Prostate gland (tissue), 2 donors: ENCODE measurements around the gene SCARB1. TPM values are rescaled to one million over a fixed set of nuclear protein-coding genes. Genes with fewer than 3 reads are reported as not detected.
A peak's percentile ranks its signal among the peaks of the same experiment; 100 is the strongest.

Source experiments
- DNase-seq: peaks from one replicate; pipeline ENCODE4 v3.0.0-alpha.2; 2019; ENCODE audit warnings: low spot score
- H3K27ac ChIP-seq, 2 donors: fragments of 200-600 bp; sonication (generic); 2 replicates each; pipeline ENCODE4 v1.5.1; 2017 to 2019
- H3K27me3 ChIP-seq: fragments of 200-600 bp; sonication (generic); replicated peaks from 2 replicates; pipeline ENCODE4 v1.5.1; 2019; ENCODE audit not compliant: insufficient read depth
- H3K36me3 ChIP-seq, 2 donors: fragments of 200-600 bp; sonication (generic); 1 replicate in 1 of 2; 2 replicates in 1 of 2; pipeline versions ENCODE4 v1.5.1 to v1.8.1; 2017 to 2019
- H3K4me1 ChIP-seq: fragments of 200-600 bp; sonication (generic); replicated peaks from 2 replicates; pipeline ENCODE4 v1.5.1; 2019
- H3K4me3 ChIP-seq, 2 donors: fragments of 200-600 bp; sonication (generic); 2 replicates each; pipeline ENCODE4 v1.5.1; 2017 to 2019
- H3K9me3 ChIP-seq: fragments of 200-600 bp; sonication (generic); 2 replicates; pipeline ENCODE4 v1.5.1; 2017
- POLR2A ChIP-seq: fragments of 450-650 bp; IDR thresholded peaks from one replicate; pipeline ENCODE4 v1.6.1; 2016; ENCODE audit warnings: antibody characterized with exemption, mild to moderate bottlenecking
- POLR2AphosphoS5 ChIP-seq: sonication (generic); formaldehyde crosslinking; IDR thresholded peaks from one replicate; pipeline ENCODE4 v1.6.1; 2017; ENCODE audit warnings: antibody characterized with exemption
- WGBS: methylation state at CpG from one replicate; pipeline ENCODE4 v1.1.5; 2018; 5-methylcytosine and 5-hydroxymethylcytosine counted together
- intact Hi-C: fragments of 100-400 bp; cut with DNase I; formaldehyde crosslinking; loops from one replicate; pipeline ENCODE4 v1.14.2; 2022
- total RNA-seq, 2 donors: library from RNA; depleted of rRNA; stranded (reverse); fragments of >200 nt; gene quantifications; one replicate each; pipeline ENCODE4 v1.1.0, GENCODE V29; 2016
- TF ChIP-seq, protein P1 (sequence below), 4 experiments: fragments of 200-600 bp in 2 of 4; fragments of 450-650 bp in 2 of 4; sonication (generic) in 2 of 4; IDR thresholded peaks; 1 replicate in 3 of 4; 2 replicates in 1 of 4; pipeline ENCODE4 v1.5.1; 2016 to 2019; ENCODE audit warnings: antibody characterized with exemption in 4 of 4, mild to moderate bottlenecking in 2 of 4, moderate library complexity in 2 of 4

SCARB1 gene
- total RNA-seq, 2 donors from 2014 or later, result 28.0 to 44.4 TPM

- 21% methylated on average over 5 of the region's 5 CpGs for WGBS
- Histone ChIP-seq H3K4me1 (peaks cover 12% of the 10 kb centered on the region), H3K27ac (peak overlapping the region; percentile 78 to 88), H3K27me3 (no peaks in the 10 kb centered on the region), H3K9me3 (no peaks in the 10 kb centered on the region), H3K4me3 (no peak overlapping the region), H3K36me3 (no peaks in the 10 kb centered on the region)
- TF ChIP-seq, protein P1, sequence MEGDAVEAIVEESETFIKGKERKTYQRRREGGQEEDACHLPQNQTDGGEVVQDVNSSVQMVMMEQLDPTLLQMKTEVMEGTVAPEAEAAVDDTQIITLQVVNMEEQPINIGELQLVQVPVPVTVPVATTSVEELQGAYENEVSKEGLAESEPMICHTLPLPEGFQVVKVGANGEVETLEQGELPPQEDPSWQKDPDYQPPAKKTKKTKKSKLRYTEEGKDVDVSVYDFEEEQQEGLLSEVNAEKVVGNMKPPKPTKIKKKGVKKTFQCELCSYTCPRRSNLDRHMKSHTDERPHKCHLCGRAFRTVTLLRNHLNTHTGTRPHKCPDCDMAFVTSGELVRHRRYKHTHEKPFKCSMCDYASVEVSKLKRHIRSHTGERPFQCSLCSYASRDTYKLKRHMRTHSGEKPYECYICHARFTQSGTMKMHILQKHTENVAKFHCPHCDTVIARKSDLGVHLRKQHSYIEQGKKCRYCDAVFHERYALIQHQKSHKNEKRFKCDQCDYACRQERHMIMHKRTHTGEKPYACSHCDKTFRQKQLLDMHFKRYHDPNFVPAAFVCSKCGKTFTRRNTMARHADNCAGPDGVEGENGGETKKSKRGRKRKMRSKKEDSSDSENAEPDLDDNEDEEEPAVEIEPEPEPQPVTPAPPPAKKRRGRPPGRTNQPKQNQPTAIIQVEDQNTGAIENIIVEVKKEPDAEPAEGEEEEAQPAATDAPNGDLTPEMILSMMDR (IDR thresholded peaks at IDR 0.05), result no peak
- no peak for TF ChIP-seq POLR2A
- TF ChIP-seq POLR2AphosphoS5, result no peak
- intact Hi-C loops, result loop anchor here (10.0 kb wide), 1 partner anchor 231 kb away; no protein-coding TSS in a partner anchor
- DNase-seq, result no peak
Observed at GRCh38 chr12:124745465-124745890, 118.2 kb downstream of the SCARB1 start.

- no peaks in the 10 kb centered on the region for H3K36me3 ChIP-seq
- H3K4me3 ChIP-seq, result no peak overlapping the region
- intact Hi-C loops, result loop anchor here (10.0 kb wide), 1 partner anchor 230 kb away; no protein-coding TSS in a partner anchor
- H3K4me1 ChIP-seq, result peaks cover 12% of the 10 kb centered on the region
- peak overlapping the region; percentile 78 to 88 for H3K27ac ChIP-seq
- DNase-seq, result no peak
- 92% methylated on average over 15 of the region's 15 CpGs for WGBS
- H3K9me3 ChIP-seq, result no peaks in the 10 kb centered on the region
- no peak for TF ChIP-seq POLR2A
- no peak for TF ChIP-seq POLR2AphosphoS5
- TF ChIP-seq, protein P1 (IDR thresholded peaks at IDR 0.05), result no peak
- H3K27me3 ChIP-seq, result no peaks in the 10 kb centered on the region
Observed at GRCh38 chr12:124744659-124745464, 118.8 kb downstream of the SCARB1 start.

DNA sequence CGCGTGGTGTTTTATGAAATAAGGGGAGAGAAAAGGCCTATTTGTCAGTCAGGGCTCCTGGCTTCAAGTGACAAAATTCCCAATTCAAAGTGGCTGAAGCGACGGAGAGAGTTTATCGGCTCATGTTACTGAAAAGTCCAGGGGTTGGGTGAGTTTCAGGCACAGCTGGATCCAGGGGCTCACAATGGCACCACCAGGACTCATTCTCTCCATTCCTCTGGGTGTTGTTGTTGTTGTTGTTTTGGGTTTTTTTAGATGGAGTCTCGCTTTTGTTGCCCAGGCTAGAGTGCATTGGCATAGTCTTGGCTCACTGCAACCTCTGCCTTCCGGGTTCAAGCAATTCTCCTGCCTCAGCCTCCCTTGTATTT lies 119.4 kb downstream of the SCARB1 start:
- Histone ChIP-seq H3K4me3 (no peak overlapping the region), H3K27me3 (no peaks in the 10 kb centered on the region), H3K27ac (peak overlapping the region; percentile 8 to 30), H3K4me1 (peaks cover 12% of the 10 kb centered on the region), H3K36me3 (no peaks in the 10 kb centered on the region), H3K9me3 (no peaks in the 10 kb centered on the region)
- intact Hi-C loops, result loop anchor here (10.0 kb wide), 1 partner anchor 229 kb away; no protein-coding TSS in a partner anchor
- DNase-seq, result no peak
- WGBS, result 93% methylated on average over 7 of the region's 7 CpGs
- TF ChIP-seq, protein P1 (IDR thresholded peaks at IDR 0.05), result no peak
- TF ChIP-seq POLR2A (no peak), POLR2AphosphoS5 (no peak)

DNA sequence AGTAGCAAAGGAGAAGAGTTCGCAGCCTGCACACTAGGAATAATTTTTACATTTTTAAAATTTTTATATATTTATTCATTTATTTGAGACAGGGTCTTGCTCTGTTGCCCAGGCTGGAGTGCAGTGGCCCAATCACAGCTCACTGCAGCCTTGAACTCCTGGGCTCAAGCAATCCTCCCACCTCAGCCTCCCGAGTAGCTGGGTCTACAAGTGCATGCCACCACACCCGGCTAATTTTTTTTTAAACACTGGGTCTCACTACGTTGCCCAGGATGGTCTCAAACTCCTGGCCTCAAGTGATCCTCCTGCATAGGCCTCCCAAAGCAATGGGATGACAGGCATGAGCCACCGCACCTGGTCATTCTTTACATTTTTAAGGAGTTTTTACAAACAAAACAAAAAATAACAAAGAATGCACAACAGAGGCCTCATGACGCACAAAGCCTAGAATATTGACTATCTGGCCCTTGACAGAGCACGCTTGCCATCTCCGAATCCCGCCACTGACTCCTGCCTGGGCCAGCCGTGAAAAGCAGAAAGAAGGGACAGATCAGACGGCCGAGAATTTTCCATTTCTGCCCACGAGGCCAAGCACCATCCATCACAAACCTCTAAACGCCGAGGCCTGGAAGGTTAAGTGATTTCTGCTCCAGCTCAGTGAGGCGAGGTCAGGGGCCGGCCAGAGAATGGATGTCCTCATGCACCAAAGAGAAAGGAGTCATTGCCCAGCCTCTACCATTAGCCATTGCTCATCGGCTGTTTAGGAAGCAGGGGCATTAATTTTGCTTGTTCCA lies 120.0 kb downstream of the SCARB1 start:
- intact Hi-C loops, result loop anchor here (10.0 kb wide), 1 partner anchor 229 kb away; no protein-coding TSS in a partner anchor
- H3K4me1 ChIP-seq, result peaks cover 12% of the 10 kb centered on the region

More for the DNA sequence above, 120.0 kb downstream of the SCARB1 start:
- peak overlapping the region; percentile 30 to 67 for H3K27ac ChIP-seq
- H3K4me3 ChIP-seq, result no peak overlapping the region
- 85% methylated on average over 18 of the region's 18 CpGs for WGBS
- TF ChIP-seq POLR2A (no peak), POLR2AphosphoS5 (no peak)
- TF ChIP-seq, protein P1 (IDR thresholded peaks at IDR 0.05), result no peak
- H3K36me3 ChIP-seq, result no peaks in the 10 kb centered on the region
- no peaks in the 10 kb centered on the region for H3K27me3 ChIP-seq
- no peak for DNase-seq
- H3K9me3 ChIP-seq, result no peaks in the 10 kb centered on the region
